Measurements from ENCODE around the gene ABHD14A.
"Not testable (repeated sequence)": the region's sequence is repeated elsewhere in the genome, so short reads cannot be mapped to it uniquely, and the experiment has no call there.

ABHD14A gene

GRCh38 chr3:51986010-51986947 is 11.4 kb downstream of the ABHD14A start:
- ChIA-PET POLR2A (ENCODE audit: low non-redundant PET) (interaction anchor here (0.8 kb wide), 1 partner anchor 10 kb away, joined by 3 read pairs; no protein-coding TSS in a partner anchor), CTCF (no interaction called here)
- no peak for DNase-seq (ENCODE audit: low spot score)
- TF ChIP-seq CTCF (conservative IDR thresholded peaks at IDR 0.05; ENCODE audit: low read depth): no peak
- peak overlapping the region; percentile 98 for H3K27ac ChIP-seq

GRCh38 chr3:51987568-51987967 is 12.7 kb downstream of the ABHD14A start:
- peak overlapping the region; percentile 98 for H3K27ac ChIP-seq
- TF ChIP-seq CTCF (conservative IDR thresholded peaks at IDR 0.05; ENCODE audit: low read depth): no peak
- no peak for DNase-seq (ENCODE audit: low spot score)
- ChIA-PET POLR2A (ENCODE audit: low non-redundant PET) (no interaction called here), CTCF (no interaction called here)

GRCh38 chr3:51988286-51989146 is 13.7 kb downstream of the ABHD14A start:
- TF ChIP-seq CTCF (conservative IDR thresholded peaks at IDR 0.05; ENCODE audit: low read depth): no peak
- DNase-seq (ENCODE audit: low spot score): no peak
- ChIA-PET POLR2A (ENCODE audit: low non-redundant PET) (no interaction called here), CTCF (no interaction called here)
- H3K27ac ChIP-seq: peak overlapping the region; percentile 98

GRCh38 chr3:51990501-51990971 is 15.7 kb downstream of the ABHD14A start:
- H3K27ac ChIP-seq: peak overlapping the region; percentile 98
- CTCF ChIA-PET: interaction anchor here (0.6 kb wide), 1 partner anchor 25 kb away, joined by 3 read pairs; no protein-coding TSS in a partner anchor
- DNase-seq (ENCODE audit: low spot score); POLR2A ChIA-PET (ENCODE audit: low non-redundant PET): not testable (repeated sequence)

GRCh38 chr3:51992017-51992682 is 17.3 kb downstream of the ABHD14A start:
- ChIA-PET CTCF (interaction anchor here (0.6 kb wide), 1 partner anchor 64 kb away, joined by 3 read pairs; no protein-coding TSS in a partner anchor), POLR2A (ENCODE audit: low non-redundant PET) (interaction anchor here (0.7 to 1.3 kb wide), 2 partner anchors 9 to 57 kb away, joined by 3 to 5 read pairs; partner anchors contain the start of gene ACY1)
- no peak for DNase-seq (ENCODE audit: low spot score)
- no peak for TF ChIP-seq CTCF (conservative IDR thresholded peaks at IDR 0.05; ENCODE audit: low read depth)
- H3K27ac ChIP-seq: peak overlapping the region; percentile 98

GRCh38 chr3:51993657-51994056 is 18.8 kb downstream of the ABHD14A start:
- DNase-seq (ENCODE audit: low spot score); POLR2A ChIA-PET (ENCODE audit: low non-redundant PET); CTCF ChIA-PET: not testable (repeated sequence)
- H3K27ac ChIP-seq: peak overlapping the region; percentile 98

GRCh38 chr3:51994530-51994929 is 19.7 kb downstream of the ABHD14A start:
- no peak for DNase-seq (ENCODE audit: low spot score)
- H3K27ac ChIP-seq: peak overlapping the region; percentile 98
- POLR2A ChIA-PET (ENCODE audit: low non-redundant PET): no interaction called here
- CTCF ChIA-PET: no interaction called here
- no peak for TF ChIP-seq CTCF (conservative IDR thresholded peaks at IDR 0.05; ENCODE audit: low read depth)
